Activated CD4-positive, alpha-beta T cell treated with anti-CD3 and anti-CD28 coated beads for 48 hours (primary cell): Measurements from ENCODE around the gene FOXF1.

Source experiments
- DNase-seq: peaks from one replicate; pipeline ENCODE4 v3.0.0-alpha.2; 2020

The FOXF1 gene

GRCh38 chr16:86510465-86511261, at the start of gene FOXF1:
FOXF1 (plus strand) TSS chr16:86510527; CDS start chr16:86510570, 43 bp downstream.
- peak; percentile 36 for DNase-seq

GRCh38 chr16:86461037-86461436, 49.3 kb upstream of the FOXF1 start:
- no peak for DNase-seq

- no peak for DNase-seq
Observed at GRCh38 chr16:86462334-86463084, 47.8 kb upstream of the FOXF1 start.

GRCh38 chr16:86464044-86464443, 46.3 kb upstream of the FOXF1 start:
- DNase-seq, result no peak

GRCh38 chr16:86465434-86465833, 44.9 kb upstream of the FOXF1 start:
- DNase-seq, result no peak

- DNase-seq, result no peak
Observed at GRCh38 chr16:86466696-86467406, 43.5 kb upstream of the FOXF1 start.

- no peak for DNase-seq
Observed at GRCh38 chr16:86467490-86467889, 42.8 kb upstream of the FOXF1 start.

GRCh38 chr16:86470964-86471363, 39.4 kb upstream of the FOXF1 start:
- no peak for DNase-seq

- DNase-seq, result no peak
Observed at GRCh38 chr16:86471896-86472295, 38.4 kb upstream of the FOXF1 start.

GRCh38 chr16:86472366-86472765, 38.0 kb upstream of the FOXF1 start:
- DNase-seq, result no peak

- no peak for DNase-seq
Observed at GRCh38 chr16:86476956-86477534, 33.3 kb upstream of the FOXF1 start.

GRCh38 chr16:86477642-86478041, 32.7 kb upstream of the FOXF1 start:
- no peak for DNase-seq

- DNase-seq, result no peak
Observed at GRCh38 chr16:86478779-86479178, 31.5 kb upstream of the FOXF1 start.

- no peak for DNase-seq
Observed at GRCh38 chr16:86479419-86479818, 30.9 kb upstream of the FOXF1 start.

- no peak for DNase-seq
Observed at GRCh38 chr16:86480444-86480843, 29.9 kb upstream of the FOXF1 start.

GRCh38 chr16:86481607-86482006, 28.7 kb upstream of the FOXF1 start:
- no peak for DNase-seq

GRCh38 chr16:86484240-86484639, 26.1 kb upstream of the FOXF1 start:
- no peak for DNase-seq

- no peak for DNase-seq
Observed at GRCh38 chr16:86485746-86486145, 24.6 kb upstream of the FOXF1 start.

- DNase-seq, result no peak
Observed at GRCh38 chr16:86490859-86491639, 19.3 kb upstream of the FOXF1 start.

GRCh38 chr16:86491640-86492023, 18.7 kb upstream of the FOXF1 start:
- DNase-seq, result no peak

GRCh38 chr16:86492267-86492960, 17.9 kb upstream of the FOXF1 start:
- no peak for DNase-seq
